ENCODE results near the gene CAPN2.

CAPN2 gene

DNA sequence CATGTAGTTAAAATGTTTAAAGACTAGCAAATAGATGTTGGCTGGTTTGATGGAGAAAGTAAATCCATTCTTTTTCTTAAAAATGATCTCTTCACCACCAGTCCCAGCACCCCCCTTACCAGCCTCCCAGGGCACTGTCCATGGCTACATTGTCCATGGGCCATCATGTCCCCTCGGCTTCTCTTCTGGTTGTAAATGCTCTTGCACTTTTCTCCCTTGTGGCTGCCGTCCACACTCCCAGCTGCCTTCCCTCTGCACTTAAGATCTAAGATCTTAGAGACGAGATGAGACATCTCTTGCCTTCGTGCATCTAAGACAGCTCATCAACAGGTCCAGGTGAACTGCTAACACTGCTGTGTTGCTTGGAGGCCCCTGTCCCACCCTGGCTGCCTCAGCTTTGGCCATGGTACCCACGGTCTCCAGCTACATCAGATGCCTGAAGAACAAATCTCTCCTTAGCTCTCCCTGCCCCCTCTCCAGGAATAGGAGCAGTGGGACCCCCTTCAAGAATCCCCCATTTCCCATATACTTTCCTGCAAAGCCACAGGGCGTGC is 11.1 kb downstream of the CAPN2 start:
- H3K4me1 ChIP-seq (ENCODE audit: low read length), result peaks cover 19% of the 10 kb centered on the region
- no peak overlapping the region for H3K9ac ChIP-seq (ENCODE audit: low read length)
- no peaks in the 10 kb centered on the region for H3K9me3 ChIP-seq (ENCODE audit: insufficient read depth, low read length)
- H3K27ac ChIP-seq (ENCODE audit: low read length), result no peak overlapping the region
- H3K36me3 ChIP-seq (replicated peaks; ENCODE audit: low read depth, low read length), result peaks cover 5% of the 10 kb centered on the region
- H3K79me2 ChIP-seq (ENCODE audit: low read length), result no peaks in the 10 kb centered on the region
- H3K27me3 ChIP-seq (ENCODE audit: low read depth, low read length), result no peaks in the 10 kb centered on the region
- no peak overlapping the region for H3K4me3 ChIP-seq (ENCODE audit: low read length)
- no peaks in the 10 kb centered on the region for H4K20me1 ChIP-seq (ENCODE audit: insufficient read depth, low read length)
- TF ChIP-seq EZH2phosphoT487 (IDR thresholded peaks at IDR 0.05; ENCODE audit: low read depth), result no peak
- TF ChIP-seq, protein P1, sequence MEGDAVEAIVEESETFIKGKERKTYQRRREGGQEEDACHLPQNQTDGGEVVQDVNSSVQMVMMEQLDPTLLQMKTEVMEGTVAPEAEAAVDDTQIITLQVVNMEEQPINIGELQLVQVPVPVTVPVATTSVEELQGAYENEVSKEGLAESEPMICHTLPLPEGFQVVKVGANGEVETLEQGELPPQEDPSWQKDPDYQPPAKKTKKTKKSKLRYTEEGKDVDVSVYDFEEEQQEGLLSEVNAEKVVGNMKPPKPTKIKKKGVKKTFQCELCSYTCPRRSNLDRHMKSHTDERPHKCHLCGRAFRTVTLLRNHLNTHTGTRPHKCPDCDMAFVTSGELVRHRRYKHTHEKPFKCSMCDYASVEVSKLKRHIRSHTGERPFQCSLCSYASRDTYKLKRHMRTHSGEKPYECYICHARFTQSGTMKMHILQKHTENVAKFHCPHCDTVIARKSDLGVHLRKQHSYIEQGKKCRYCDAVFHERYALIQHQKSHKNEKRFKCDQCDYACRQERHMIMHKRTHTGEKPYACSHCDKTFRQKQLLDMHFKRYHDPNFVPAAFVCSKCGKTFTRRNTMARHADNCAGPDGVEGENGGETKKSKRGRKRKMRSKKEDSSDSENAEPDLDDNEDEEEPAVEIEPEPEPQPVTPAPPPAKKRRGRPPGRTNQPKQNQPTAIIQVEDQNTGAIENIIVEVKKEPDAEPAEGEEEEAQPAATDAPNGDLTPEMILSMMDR (IDR thresholded peaks at IDR 0.05; ENCODE audit: low read depth, low read length), result no peak
- no peak overlapping the region for H2AFZ ChIP-seq (ENCODE audit: low read depth, low read length)
- no peak overlapping the region for H3K4me2 ChIP-seq (ENCODE audit: low read length)

DNA sequence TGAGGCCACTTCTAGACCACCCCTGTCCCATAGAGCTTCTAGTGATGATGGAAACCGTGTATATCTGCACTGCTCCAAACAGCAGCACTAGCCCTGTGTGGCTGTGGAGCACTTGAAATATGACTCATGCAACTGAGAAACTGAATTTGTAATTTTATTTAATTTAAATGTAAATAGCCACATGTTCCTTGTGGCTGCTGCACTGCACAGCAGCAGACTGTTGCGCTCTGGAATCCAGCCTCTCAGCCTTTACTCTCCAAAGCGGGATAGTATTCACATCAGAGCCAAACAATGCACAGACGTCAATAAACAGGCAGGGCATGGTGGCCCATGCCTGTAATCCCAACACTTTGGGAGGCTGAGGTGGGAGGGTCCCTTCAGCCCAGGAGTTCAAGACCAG is 12.0 kb downstream of the CAPN2 start:
- H3K4me1 ChIP-seq (ENCODE audit: low read length), result peaks cover 19% of the 10 kb centered on the region

DNA sequence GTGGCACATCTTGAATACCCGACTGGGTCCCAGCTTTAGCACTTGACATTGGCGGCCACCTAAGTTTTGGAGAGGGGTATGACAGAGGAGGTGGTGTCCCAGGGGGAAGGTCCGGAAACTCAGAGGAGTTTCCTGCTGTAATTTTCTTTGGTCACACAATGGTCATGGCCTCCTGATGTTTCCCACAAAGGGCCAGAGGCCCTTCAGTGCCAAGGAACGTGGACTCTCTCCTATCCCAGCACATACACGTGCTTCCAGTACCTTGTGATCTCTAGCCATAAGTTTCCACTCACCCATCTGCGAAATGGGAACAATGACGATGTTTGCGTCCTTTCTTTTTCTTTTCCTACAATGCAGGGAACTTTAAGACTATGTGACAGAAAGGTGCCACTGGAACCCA is 13.2 kb downstream of the CAPN2 start:
- Histone ChIP-seq H3K9ac (ENCODE audit: low read length) (no peak overlapping the region), H3K4me2 (ENCODE audit: low read length) (0 out of 2 replicates have a peak overlapping the region, but pooled peaks have one; percentile 88), H3K36me3 (replicated peaks; ENCODE audit: low read depth, low read length) (peaks cover 3% of the 10 kb centered on the region)

More for the DNA sequence above, 12.0 kb downstream of the CAPN2 start:
- Histone ChIP-seq H3K36me3 (replicated peaks; ENCODE audit: low read depth, low read length) (peaks cover 5% of the 10 kb centered on the region), H3K79me2 (ENCODE audit: low read length) (no peaks in the 10 kb centered on the region), H4K20me1 (ENCODE audit: insufficient read depth, low read length) (no peaks in the 10 kb centered on the region), H3K9ac (ENCODE audit: low read length) (no peak overlapping the region), H3K4me3 (ENCODE audit: low read length) (no peak overlapping the region), H3K27me3 (ENCODE audit: low read depth, low read length) (no peaks in the 10 kb centered on the region), H3K27ac (ENCODE audit: low read length) (no peak overlapping the region), H2AFZ (ENCODE audit: low read depth, low read length) (no peak overlapping the region), H3K9me3 (ENCODE audit: insufficient read depth, low read length) (no peaks in the 10 kb centered on the region), H3K4me2 (ENCODE audit: low read length) (no peak overlapping the region)
- TF ChIP-seq, protein P1 (IDR thresholded peaks at IDR 0.05; ENCODE audit: low read depth, low read length), result no peak
- TF ChIP-seq EZH2phosphoT487 (IDR thresholded peaks at IDR 0.05; ENCODE audit: low read depth), result no peak

DNA sequence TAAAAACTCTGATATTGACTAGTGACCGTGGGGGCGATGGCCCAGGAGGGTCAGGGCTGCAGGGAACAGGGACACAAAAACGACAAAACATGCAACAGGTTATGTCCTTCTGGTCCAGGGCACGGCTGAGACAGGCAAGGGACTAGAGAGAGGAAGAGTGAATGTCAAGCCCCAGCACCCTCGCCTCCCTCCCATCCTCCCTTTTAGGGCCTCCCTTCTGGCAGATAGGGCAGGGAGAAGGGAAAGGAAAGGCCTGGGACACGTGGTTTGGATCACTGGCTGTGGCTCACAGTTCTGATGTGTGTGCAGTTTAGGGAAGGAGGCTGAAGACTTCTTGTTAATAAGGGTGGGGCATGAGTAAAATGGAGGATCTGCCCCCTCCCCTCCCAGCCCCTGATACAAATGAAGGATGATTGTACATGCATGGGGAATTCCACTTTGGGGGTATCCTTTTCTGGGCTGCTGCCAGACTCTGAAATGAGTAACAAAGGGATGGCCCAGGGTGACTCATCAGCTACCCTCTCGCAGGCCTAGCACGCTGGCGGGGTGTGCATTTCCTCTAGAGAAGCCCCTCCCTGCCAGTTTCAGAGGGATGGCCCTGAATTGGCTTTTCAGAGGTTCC is 14.2 kb downstream of the CAPN2 start:
- Histone ChIP-seq H3K4me2 (ENCODE audit: low read length) (peak overlapping the region; percentile 88), H3K27me3 (ENCODE audit: low read depth, low read length) (no peaks in the 10 kb centered on the region), H2AFZ (ENCODE audit: low read depth, low read length) (no peak overlapping the region), H3K9me3 (ENCODE audit: insufficient read depth, low read length) (no peaks in the 10 kb centered on the region), H3K27ac (ENCODE audit: low read length) (no peak overlapping the region), H3K4me1 (ENCODE audit: low read length) (peaks cover 29% of the 10 kb centered on the region), H3K9ac (ENCODE audit: low read length) (peak overlapping the region; percentile 29; the same call in 1 of the 2 replicates), H3K79me2 (ENCODE audit: low read length) (no peaks in the 10 kb centered on the region), H3K36me3 (replicated peaks; ENCODE audit: low read depth, low read length) (no peaks in the 10 kb centered on the region), H4K20me1 (ENCODE audit: insufficient read depth, low read length) (no peaks in the 10 kb centered on the region), H3K4me3 (ENCODE audit: low read length) (peak overlapping the region; percentile 57)
- TF ChIP-seq, protein P1 (IDR thresholded peaks at IDR 0.05; ENCODE audit: low read depth, low read length), result no peak
- no peak for TF ChIP-seq EZH2phosphoT487 (IDR thresholded peaks at IDR 0.05; ENCODE audit: low read depth)

More for the DNA sequence above, 13.2 kb downstream of the CAPN2 start:
- Histone ChIP-seq H3K4me3 (ENCODE audit: low read length) (no peak overlapping the region), H3K27me3 (ENCODE audit: low read depth, low read length) (no peaks in the 10 kb centered on the region), H4K20me1 (ENCODE audit: insufficient read depth, low read length) (no peaks in the 10 kb centered on the region), H3K9me3 (ENCODE audit: insufficient read depth, low read length) (no peaks in the 10 kb centered on the region), H3K27ac (ENCODE audit: low read length) (no peak overlapping the region), H3K79me2 (ENCODE audit: low read length) (no peaks in the 10 kb centered on the region), H2AFZ (ENCODE audit: low read depth, low read length) (no peak overlapping the region), H3K4me1 (ENCODE audit: low read length) (peaks cover 20% of the 10 kb centered on the region)
- TF ChIP-seq, protein P1 (IDR thresholded peaks at IDR 0.05; ENCODE audit: low read depth, low read length), result no peak
- TF ChIP-seq EZH2phosphoT487 (IDR thresholded peaks at IDR 0.05; ENCODE audit: low read depth), result no peak
